ENCODE data around the gene LPP. TPM values are rescaled to one million over a fixed set of nuclear protein-coding genes. Genes with fewer than 3 reads are reported as not detected.
A peak's percentile ranks its signal among the peaks of the same experiment; 100 is the strongest.

The LPP gene
- total RNA-seq, result 10 to 100 TPM; 41.5 to 90.5 (median 69.5) TPM
- long read RNA-seq, partial matches to known transcripts, result 1 of 5 reads
- long read RNA-seq, other reads (novel, unspliced or antisense), result 4 of 5 reads

- H3K36me3 ChIP-seq, result no peaks in the 10 kb centered on the region
- TF ChIP-seq CTCF (IDR thresholded peaks at IDR 0.05), result no peak
- peak; percentile 76 for TF ChIP-seq POLR2A (IDR thresholded peaks at IDR 0.05)
- peak within 1 kb of the TSS; percentile 98 to 100 (median 98) for H3K27ac ChIP-seq
- H3K9me3 ChIP-seq, result no peaks in the 10 kb centered on the region
- 2% methylated on average over 11 of the region's 66 CpGs for WGBS (ENCODE audit: insufficient coverage, low coverage, low lambda C conversion rate, missing lambda C conversion rate)
- peak within 1 kb of the TSS; percentile 58 to 77 (median 59) for H3K4me3 ChIP-seq
- DNase-seq (peak; percentile 84 to 92 (median 88)), ATAC-seq (peak; percentile 68 to 92 (median 83))
- intact Hi-C loops (cut with DNase I), result no loop called here
- H3K27me3 ChIP-seq, result no peaks in the 10 kb centered on the region
- peaks cover 0 to 49% (median 14%) of the 10 kb centered on the region in 4 donors for H3K4me1 ChIP-seq
Observed at GRCh38 chr3:188154014-188154808, at the start of gene LPP. TSS of gene LPP (plus strand) at chr3:188154157. CDS start at chr3:188406121, 251,964 bp downstream.

- no peaks in the 10 kb centered on the region for H3K27me3 ChIP-seq
- intact Hi-C loops (cut with DNase I), result no loop called here
- ATAC-seq (no peak), DNase-seq (no peak)
- H3K4me3 ChIP-seq, result no peak overlapping the region
- TF ChIP-seq POLR2A (IDR thresholded peaks at IDR 0.05) (no peak), CTCF (IDR thresholded peaks at IDR 0.05) (no peak)
- no peaks in the 10 kb centered on the region for H3K4me1 ChIP-seq
- H3K27ac ChIP-seq, result no peak overlapping the region
- no peaks in the 10 kb centered on the region for H3K36me3 ChIP-seq
- 40% methylated on average over 1 of the region's 1 CpG for WGBS (ENCODE audit: insufficient coverage, low coverage, low lambda C conversion rate, missing lambda C conversion rate)
- no peaks in the 10 kb centered on the region for H3K9me3 ChIP-seq
Observed at GRCh38 chr3:188106006-188106405, 48.0 kb upstream of the LPP start.

- intact Hi-C loops (cut with DNase I), result no loop called here
- 79% methylated on average over 5 of the region's 5 CpGs for WGBS (ENCODE audit: insufficient coverage, low coverage, low lambda C conversion rate, missing lambda C conversion rate)
- Histone ChIP-seq H3K27ac (no peak overlapping the region), H3K27me3 (no peaks in the 10 kb centered on the region), H3K4me1 (no peaks in the 10 kb centered on the region), H3K9me3 (no peaks in the 10 kb centered on the region), H3K4me3 (no peak overlapping the region), H3K36me3 (no peaks in the 10 kb centered on the region)
- DNase-seq (no peak), ATAC-seq (no peak)
- TF ChIP-seq POLR2A (IDR thresholded peaks at IDR 0.05) (no peak), CTCF (IDR thresholded peaks at IDR 0.05) (no peak)
Observed at GRCh38 chr3:188106454-188106853, 47.5 kb upstream of the LPP start.

GRCh38 chr3:188106887-188107830, 46.8 kb upstream of the LPP start:
- intact Hi-C loops (cut with DNase I), result no loop called here
- H3K27me3 ChIP-seq, result no peaks in the 10 kb centered on the region
- no peak overlapping the region for H3K4me3 ChIP-seq
- WGBS (ENCODE audit: insufficient coverage, low coverage, low lambda C conversion rate, missing lambda C conversion rate), result 81% methylated on average over 13 of the region's 15 CpGs
- no peaks in the 10 kb centered on the region for H3K36me3 ChIP-seq
- no peak for TF ChIP-seq POLR2A (IDR thresholded peaks at IDR 0.05)
- no peak for TF ChIP-seq CTCF (IDR thresholded peaks at IDR 0.05)
- H3K9me3 ChIP-seq, result no peaks in the 10 kb centered on the region
- no peak for DNase-seq
- H3K27ac ChIP-seq, result no peak overlapping the region
- no peak for ATAC-seq
- H3K4me1 ChIP-seq, result no peaks in the 10 kb centered on the region

Measured in right lobe of liver (tissue), 6 donors.